Stomach smooth muscle (tissue), 2 donors: ENCODE data around the gene RALGPS1.

Experiments
- H3K27ac ChIP-seq: one replicate; pipeline ENCODE4 v1.7.0; 2013; ENCODE audit warnings: mild to moderate bottlenecking, low read length, inconsistent platforms
- H3K27me3 ChIP-seq, 2 donors: one replicate each; pipeline ENCODE4 v1.7.0; 2013; ENCODE audit warnings: low read length in 2 of 2; ENCODE audit not compliant: insufficient read depth in 2 of 2, control insufficient read depth in 1 of 2
- H3K36me3 ChIP-seq, 2 donors: one replicate each; pipeline ENCODE4 v1.7.0; 2013; ENCODE audit warnings: low read length in 2 of 2; ENCODE audit not compliant: control insufficient read depth in 2 of 2, insufficient read depth in 2 of 2
- H3K4me1 ChIP-seq: one replicate; pipeline ENCODE4 v1.7.0; 2013; ENCODE audit warnings: low read length; ENCODE audit not compliant: control insufficient read depth, insufficient read depth
- H3K4me3 ChIP-seq, 2 donors: one replicate each; pipeline ENCODE4 v1.7.0; 2013; ENCODE audit warnings: low read length in 2 of 2
- H3K9ac ChIP-seq, 2 donors: one replicate each; pipeline ENCODE4 v1.7.0; 2013; ENCODE audit warnings: low read length in 2 of 2, mild to moderate bottlenecking in 1 of 2
- H3K9me3 ChIP-seq, 2 donors: one replicate each; pipeline ENCODE4 v1.7.0; 2013; ENCODE audit warnings: low read length in 2 of 2; ENCODE audit not compliant: control insufficient read depth in 2 of 2
- donor health status: healthy.
- donor health status: Pancreatic carcinoma.

Gene RALGPS1

DNA sequence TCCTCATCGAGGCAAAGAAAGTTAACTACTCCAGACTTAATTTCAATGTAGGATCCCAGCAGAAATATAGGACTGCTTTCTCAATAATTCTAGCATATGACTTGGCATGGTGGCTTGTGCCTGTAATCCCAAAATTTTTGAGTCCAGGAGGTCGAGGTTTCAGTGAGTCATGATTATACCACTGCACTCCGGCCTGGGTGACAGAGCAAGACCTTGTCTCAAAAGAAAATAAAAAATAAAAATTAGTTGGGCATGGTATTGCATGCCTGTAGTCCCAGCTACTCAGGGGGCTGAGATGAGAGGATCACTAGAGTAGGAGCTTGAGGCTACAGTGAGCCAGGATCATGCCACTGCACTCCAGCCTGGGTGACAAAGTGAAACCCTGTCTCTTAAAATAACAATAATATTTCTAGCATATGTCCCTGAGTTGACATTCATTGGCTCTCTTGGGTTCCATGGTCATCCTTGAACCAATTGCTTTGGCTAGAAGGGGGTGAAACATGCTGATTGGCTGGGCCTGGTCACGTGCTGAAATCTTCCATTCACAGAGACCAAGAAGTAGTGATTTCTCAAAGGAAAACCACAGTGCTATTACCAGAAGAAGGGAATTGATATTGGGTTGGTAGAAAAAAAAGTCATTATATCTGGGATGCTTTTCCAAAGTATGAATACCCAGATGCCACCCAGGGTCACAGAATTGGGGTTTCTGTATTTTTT is 318.4 kb downstream of the RALGPS1 start:
- H3K27ac ChIP-seq = no peak overlapping the region
- no peak overlapping the region for H3K4me3 ChIP-seq
- H3K9ac ChIP-seq = no peak overlapping the region
- H3K9me3 ChIP-seq = no peaks in the 10 kb centered on the region
- no peaks in the 10 kb centered on the region for H3K27me3 ChIP-seq
- H3K36me3 ChIP-seq = peaks cover 2 to 5% of the 10 kb centered on the region in 2 donors
- H3K4me1 ChIP-seq = peaks cover 2% of the 10 kb centered on the region

DNA sequence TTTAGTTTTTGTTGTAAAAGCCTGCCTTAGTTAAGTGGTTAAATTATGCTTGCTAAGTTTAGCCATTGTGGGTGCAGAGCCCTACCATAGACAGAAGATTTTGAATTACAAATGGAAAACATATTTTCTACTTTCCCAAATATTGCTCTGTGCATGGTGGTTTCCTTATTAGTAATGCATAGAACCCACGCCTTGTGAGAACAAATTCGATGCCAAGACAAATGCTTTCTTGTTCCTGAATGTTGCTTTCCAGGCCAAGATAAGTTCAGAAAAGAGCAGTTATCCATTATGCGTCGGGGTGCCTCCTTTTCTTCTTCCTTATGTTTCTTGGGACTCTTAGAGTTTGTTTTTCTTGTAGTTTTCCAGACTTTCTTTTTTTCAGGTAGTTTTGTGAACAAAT is 319.0 kb downstream of the RALGPS1 start:
- no peak overlapping the region for H3K4me3 ChIP-seq
- no peaks in the 10 kb centered on the region for H3K9me3 ChIP-seq
- peaks cover 2% of the 10 kb centered on the region for H3K4me1 ChIP-seq
- H3K36me3 ChIP-seq = peaks cover 2 to 5% of the 10 kb centered on the region in 2 donors
- H3K9ac ChIP-seq = no peak overlapping the region
- no peak overlapping the region for H3K27ac ChIP-seq
- H3K27me3 ChIP-seq = no peaks in the 10 kb centered on the region

DNA sequence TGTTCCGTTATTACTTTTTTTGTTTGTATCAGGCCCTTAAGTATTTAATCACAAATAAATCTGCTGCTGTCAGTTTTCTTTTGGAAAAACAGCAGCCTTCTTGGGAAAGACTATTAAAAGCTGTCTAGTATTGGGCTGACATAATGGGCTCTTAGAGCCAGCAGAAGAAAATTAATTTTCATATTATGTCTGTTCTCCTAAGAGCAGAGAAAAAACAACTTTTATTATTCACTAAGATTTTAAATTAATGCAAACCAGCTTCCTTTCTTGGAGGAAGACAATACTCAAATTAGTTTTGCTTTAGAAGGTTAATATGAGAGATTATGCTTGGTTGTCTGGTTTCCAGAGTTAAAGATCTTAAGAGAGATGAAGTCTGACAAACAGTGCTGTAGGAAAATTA is 319.4 kb downstream of the RALGPS1 start:
- Histone ChIP-seq H3K4me3 (no peak overlapping the region), H3K36me3 (peaks cover 2 to 5% of the 10 kb centered on the region in 2 donors), H3K9me3 (no peaks in the 10 kb centered on the region), H3K4me1 (peaks cover 2% of the 10 kb centered on the region), H3K9ac (no peak overlapping the region), H3K27ac (no peak overlapping the region), H3K27me3 (no peaks in the 10 kb centered on the region)

DNA sequence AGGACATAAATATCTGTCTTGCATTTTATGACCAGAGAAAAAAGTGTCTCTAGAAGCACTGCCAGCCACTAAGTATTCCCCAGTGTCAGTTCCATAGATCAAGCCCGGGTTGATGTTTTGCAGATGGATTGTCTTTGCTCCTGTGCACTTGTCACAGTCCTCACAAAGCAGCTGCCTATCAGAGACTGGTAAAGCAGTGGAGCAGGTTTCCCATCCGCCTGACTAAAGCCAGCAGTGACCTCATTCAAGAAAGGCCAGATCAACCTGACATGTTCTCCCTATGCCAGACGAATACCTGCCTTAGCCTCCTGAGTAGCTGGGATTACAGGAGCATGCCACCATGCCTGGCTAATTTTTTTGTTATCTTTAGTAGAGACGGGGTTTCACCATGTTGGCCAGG is 323.2 kb downstream of the RALGPS1 start:
- Histone ChIP-seq H3K36me3 (peaks cover 4 to 5% of the 10 kb centered on the region in 2 donors), H3K27ac (no peak overlapping the region), H3K4me3 (no peak overlapping the region), H3K9me3 (no peaks in the 10 kb centered on the region), H3K27me3 (no peaks in the 10 kb centered on the region), H3K4me1 (peaks cover 2% of the 10 kb centered on the region), H3K9ac (no peak overlapping the region)

DNA sequence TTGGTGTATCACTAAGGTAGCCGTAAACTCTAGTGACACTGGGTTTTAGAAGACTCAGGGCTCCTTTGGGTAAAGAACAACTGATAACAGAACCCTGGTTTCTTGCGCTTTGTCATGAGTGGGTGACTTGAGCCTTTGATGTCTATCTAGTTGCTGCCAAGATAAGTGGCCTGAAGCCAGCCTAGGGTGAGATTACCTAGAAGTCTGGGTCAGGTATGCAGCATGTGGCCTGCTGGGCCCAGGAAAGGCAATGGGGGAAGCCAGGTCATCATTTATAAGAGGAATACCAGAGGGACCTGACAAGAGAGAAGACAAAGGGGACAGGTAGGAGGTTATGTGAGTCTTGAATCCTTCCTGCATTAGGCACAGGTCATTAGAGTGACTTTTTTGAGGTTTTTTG is 326.8 kb downstream of the RALGPS1 start:
- Histone ChIP-seq H3K9ac (no peak overlapping the region), H3K4me1 (peaks cover 8% of the 10 kb centered on the region), H3K27ac (no peak overlapping the region), H3K4me3 (no peak overlapping the region), H3K9me3 (no peaks in the 10 kb centered on the region), H3K27me3 (no peaks in the 10 kb centered on the region), H3K36me3 (peaks cover 4 to 5% of the 10 kb centered on the region in 2 donors)

DNA sequence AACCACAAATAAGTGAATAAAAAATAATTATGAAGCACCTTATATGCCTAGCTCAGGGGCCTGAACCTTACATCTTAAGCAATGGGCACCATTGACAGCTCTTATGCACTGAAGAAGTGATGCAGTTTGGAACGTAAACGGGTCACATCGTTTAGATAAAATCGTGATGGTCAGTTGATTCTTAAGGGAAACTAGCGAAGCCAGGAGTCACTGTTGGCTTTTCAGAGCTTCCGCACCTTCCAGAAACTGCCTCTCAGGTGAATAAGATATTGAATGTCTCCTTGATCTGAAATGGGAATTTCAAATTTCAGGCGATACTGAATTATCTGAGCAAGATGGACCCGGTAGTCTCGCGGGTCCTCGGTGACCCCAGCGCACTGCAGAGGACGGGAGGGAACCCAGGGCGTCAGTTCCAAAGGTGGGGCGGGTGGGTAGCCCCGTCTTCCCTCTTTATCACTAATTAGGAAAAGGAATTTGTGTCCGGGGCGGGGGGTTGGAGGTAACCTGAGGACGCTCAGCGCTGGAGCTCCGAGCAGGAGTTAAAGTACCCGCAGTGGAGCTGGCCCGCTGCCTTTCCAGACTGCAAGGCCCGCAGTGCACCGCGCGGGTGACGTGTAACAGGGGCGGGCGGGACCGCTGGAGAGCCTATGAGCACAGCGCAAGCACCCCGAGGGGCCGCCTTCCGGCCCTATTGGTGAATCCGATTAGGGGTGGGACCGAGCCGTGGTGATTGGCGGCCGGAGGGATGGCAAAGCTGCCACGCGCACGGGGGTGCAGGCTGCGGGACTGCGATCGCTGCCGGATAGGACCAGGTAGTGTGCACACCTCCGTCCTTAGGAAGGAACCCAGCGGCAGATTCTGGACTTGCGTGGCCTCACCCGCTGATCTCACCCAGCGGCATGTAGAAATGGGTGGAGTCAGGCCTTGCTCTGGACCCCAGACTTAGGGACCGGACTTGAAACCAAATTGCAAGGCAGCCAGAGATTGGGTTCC is 330.3 kb downstream of the RALGPS1 start:
- H3K4me1 ChIP-seq = peaks cover 8% of the 10 kb centered on the region
- H3K27ac ChIP-seq = peak overlapping the region; percentile 67
- peak overlapping the region; percentile 93 to 99 for H3K4me3 ChIP-seq
- no peaks in the 10 kb centered on the region for H3K27me3 ChIP-seq
- peaks cover 0 to 2% of the 10 kb centered on the region in 2 donors for H3K36me3 ChIP-seq
- H3K9me3 ChIP-seq = no peaks in the 10 kb centered on the region
- peak overlapping the region; percentile 73 to 76 for H3K9ac ChIP-seq

DNA sequence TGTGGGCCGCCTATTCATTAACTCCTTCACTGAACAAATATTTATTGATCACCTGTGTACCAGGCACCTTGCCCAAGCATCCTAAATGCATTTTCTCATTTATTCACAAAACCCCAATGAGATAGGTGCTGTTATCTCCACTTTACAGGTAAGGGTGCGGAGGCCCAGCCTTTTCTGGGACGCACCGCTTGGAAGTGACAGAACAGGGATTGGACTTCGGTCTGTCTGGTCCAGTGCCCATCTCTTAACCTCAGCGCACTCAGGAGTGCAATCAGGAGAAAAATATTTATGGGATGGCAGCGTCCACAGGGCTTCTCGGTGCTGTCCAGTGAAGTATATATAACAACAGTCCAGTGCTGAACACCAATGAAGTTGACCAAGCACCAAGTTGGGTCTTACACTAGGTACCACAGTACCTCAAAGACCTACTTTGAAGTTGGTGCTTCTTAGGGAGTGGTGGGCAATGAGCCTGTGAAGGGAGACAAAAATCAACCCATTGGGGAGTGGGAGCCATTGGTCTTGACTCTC is 331.1 kb downstream of the RALGPS1 start:
- Histone ChIP-seq H3K9me3 (no peaks in the 10 kb centered on the region), H3K4me1 (peaks cover 8% of the 10 kb centered on the region), H3K9ac (peak overlapping the region in 1 of 2 donors; percentile 33), H3K4me3 (peak overlapping the region; percentile 93 to 99), H3K27ac (peak overlapping the region; percentile 11), H3K27me3 (no peaks in the 10 kb centered on the region), H3K36me3 (no peaks in the 10 kb centered on the region)

DNA sequence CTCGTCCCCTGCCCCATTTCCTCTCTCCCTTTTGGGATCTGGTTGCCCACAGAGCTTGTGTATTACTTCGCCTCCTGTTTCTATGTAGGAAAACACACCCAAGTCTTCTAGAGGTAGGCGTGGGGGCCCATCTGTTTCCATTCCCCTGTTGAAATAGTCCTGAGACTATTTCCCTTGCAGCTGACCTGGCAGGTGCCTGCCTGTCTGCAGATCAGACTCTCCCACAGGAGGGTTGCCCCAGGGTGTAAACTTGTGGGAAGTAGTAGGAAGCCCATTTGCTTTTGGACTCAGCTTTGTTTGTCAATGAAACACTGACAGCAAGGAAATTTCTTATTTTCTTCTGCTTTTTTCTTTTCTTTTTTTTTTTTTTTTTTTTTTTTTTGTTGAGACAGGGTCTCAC is 333.7 kb downstream of the RALGPS1 start:
- Histone ChIP-seq H3K36me3 (no peaks in the 10 kb centered on the region), H3K4me3 (no peak overlapping the region), H3K9ac (no peak overlapping the region), H3K27ac (no peak overlapping the region), H3K4me1 (peaks cover 8% of the 10 kb centered on the region), H3K9me3 (no peaks in the 10 kb centered on the region), H3K27me3 (no peaks in the 10 kb centered on the region)

DNA sequence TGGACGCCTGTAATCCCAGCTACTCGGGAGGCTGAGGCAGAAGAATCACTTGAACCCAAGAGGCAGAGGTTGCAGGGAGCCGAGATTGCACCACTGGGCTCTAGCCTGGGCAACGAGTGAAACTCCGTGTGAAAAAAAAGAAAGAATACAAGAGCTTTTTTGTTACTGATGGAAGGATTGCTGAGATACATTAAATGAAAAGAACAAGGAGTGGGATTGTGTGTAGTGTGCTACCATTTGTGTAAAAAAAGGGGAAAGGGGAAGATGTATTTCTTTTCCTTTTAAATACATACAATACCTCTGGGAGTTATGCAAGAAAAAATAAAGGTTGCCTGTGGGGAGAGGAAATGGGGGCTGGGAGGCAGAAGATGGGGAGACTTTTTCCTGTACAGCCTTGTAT is 335.3 kb downstream of the RALGPS1 start:
- H3K4me3 ChIP-seq = no peak overlapping the region
- H3K27ac ChIP-seq = no peak overlapping the region
- peaks cover 5% of the 10 kb centered on the region for H3K4me1 ChIP-seq
- no peaks in the 10 kb centered on the region for H3K9me3 ChIP-seq
- H3K36me3 ChIP-seq = no peaks in the 10 kb centered on the region
- H3K27me3 ChIP-seq = no peaks in the 10 kb centered on the region
- H3K9ac ChIP-seq = no peak overlapping the region

DNA sequence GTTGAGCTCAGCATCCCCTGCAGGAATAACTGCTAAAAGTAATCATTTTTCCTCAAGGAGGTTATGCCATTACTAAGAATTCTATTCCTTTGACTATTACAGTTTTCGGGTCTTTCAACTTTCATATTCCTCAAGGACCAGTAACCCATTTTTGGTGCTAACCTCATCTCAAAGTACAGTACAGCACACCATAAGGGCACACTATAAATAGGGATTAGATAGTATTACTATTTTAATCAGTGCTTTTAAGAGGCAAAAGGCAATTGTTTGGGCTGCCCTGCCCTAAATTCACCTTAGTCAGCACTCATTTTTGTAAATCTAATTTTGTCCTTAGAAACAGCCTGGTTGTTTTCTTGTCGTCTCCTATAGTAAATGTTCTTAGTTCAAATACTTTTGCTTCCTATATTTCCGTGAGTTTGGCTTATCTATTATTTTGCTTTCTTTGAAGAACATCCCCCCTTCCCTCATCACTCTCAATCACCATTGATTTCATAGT is 336.4 kb downstream of the RALGPS1 start:
- no peaks in the 10 kb centered on the region for H3K27me3 ChIP-seq
- H3K4me1 ChIP-seq = no peaks in the 10 kb centered on the region
- H3K9me3 ChIP-seq = no peaks in the 10 kb centered on the region
- H3K9ac ChIP-seq = no peak overlapping the region
- H3K36me3 ChIP-seq = no peaks in the 10 kb centered on the region
- no peak overlapping the region for H3K4me3 ChIP-seq
- H3K27ac ChIP-seq = no peak overlapping the region
